ENCODE results near the gene PCCB.
"Not testable (repeated sequence)": the region's sequence is repeated elsewhere in the genome, so short reads cannot be mapped to it uniquely, and the experiment has no call there.

PCCB gene

GRCh38 chr3:136250059-136250902 lies at the start of gene PCCB:
Gene PCCB, plus strand, starts transcription at chr3:136250340. Its CDS starts 36 bp downstream, at chr3:136250376.
- peak; percentile 95 for DNase-seq

- DNase-seq, result no peak
Measured at GRCh38 chr3:136207489-136208115, 42.5 kb upstream of the PCCB start.

DNA sequence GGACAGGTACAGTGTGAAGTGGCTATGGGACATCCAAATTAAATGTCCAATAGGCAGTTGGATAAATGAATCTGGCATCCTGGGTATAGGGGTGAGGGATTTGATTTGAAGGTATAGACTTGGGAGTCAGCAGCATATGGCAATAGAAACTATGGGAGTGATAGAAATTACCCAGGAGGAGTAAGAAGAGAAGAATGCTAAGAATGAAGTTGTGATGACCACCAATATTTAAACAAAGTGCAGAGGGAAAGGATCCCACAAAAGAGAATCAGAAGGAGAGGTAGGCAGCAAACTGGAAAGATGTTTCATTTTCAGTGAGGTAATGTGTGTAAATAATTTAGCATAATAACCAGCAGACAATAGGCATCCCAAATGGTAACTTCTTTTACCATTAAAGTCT lies 40.2 kb upstream of the PCCB start:
- DNase-seq, result no peak

DNA sequence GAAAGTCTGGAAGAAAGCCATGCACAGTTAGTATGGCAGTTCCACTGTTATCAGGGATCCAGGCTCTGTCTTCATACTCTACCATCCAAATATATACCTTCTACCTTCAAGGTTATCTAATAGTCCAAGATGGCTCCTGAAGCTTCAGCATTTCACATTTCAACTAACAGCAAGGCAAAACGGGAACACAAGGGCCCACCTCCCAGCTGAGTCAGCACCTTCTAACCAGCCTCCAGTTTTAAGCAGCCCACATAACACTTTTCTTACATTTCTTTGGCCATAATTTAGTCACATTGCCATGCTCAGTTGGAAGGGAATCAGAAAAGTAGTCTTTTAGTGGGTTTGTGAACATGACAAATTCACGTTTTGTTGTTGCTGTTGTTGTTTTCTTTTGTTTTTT lies 38.6 kb upstream of the PCCB start:
- no peak for DNase-seq

- DNase-seq, result not testable (repeated sequence)
Measured at GRCh38 chr3:136222746-136223145, 27.4 kb upstream of the PCCB start.

DNA sequence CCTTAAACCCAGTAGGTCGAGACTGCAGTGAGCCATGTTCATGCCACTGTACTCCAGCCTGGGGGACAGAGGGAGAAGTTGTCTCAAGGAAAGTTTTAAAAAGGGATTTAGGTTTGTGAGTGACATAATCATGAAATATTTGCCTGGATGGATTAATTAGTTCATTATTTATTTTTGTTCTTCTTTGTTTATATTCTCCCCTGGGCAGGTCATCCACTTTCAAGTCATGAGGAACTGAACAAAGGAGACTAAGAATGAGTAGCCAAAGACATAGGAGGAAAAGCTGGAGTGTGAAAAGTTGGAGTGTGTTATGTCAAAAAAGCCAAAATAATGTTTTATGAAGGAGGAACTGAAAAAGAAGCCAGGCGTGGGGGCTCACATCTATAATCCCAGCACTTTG lies 17.7 kb upstream of the PCCB start:
- no peak for DNase-seq

- DNase-seq, result no peak
Measured at GRCh38 chr3:136235545-136235944, 14.6 kb upstream of the PCCB start.

GRCh38 chr3:136236109-136236508 lies 14.0 kb upstream of the PCCB start:
- DNase-seq, result no peak

DNA sequence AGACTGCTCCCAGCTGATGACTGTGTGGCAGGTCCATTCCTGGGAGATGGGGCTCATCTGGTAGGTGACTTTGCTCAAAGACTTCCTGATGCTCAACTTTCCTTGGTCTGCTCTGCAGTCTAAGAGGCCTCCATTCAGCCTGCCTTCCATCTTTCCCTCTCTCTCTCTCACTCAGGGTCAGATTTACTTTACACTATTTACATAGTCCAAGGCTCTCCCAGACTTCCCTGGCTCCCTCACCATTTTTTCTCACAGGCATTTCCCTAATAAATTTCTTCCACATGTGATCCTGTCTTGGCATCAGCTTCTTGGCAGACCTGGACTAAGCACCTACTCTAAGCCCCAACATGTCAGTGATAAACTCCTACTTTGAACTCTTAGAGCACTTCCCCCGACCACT lies 13.0 kb upstream of the PCCB start:
- no peak for DNase-seq

GRCh38 chr3:136237961-136238649 lies 12.0 kb upstream of the PCCB start:
- no peak for DNase-seq

DNA sequence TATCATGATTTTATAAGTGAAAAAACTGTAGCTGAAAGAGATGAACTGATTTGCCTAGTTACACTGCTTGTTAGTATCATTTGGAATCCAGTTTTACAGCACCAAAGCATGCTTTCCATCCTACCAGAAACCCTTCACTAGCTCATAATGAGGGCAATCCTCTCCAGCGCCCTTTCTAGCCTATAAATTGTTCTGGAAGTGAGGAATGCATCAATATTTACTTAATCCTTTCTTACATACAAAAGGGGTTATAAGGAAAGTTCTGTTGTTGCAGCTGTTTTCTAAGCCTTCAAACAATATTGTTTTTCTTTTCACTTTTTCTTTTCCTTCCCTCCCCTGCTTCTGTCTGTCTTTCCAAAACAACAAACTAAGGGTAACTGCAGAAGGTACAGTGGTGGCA lies 11.0 kb upstream of the PCCB start:
- DNase-seq, result no peak

- DNase-seq, result no peak
Measured at GRCh38 chr3:136245691-136246090, 4.4 kb upstream of the PCCB start.

DNA sequence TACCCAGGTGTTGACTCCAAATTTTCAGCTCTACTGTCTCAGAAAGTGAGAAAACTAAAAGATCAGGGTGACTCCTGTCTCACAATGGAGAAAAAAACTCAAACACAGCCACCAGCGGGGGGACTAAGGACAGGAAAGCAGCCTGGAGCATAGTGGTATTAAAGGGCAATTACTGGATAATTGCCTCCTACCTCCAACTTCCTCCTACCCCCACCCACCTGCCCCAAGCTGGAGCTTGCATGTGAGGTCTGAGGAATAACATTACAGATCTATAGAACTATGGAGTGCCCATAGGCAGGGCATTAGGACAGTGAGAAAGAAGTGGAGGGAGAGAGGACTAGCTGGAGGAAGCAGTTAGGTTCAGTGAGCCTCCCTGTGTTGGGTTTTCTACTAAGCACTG lies 2.7 kb upstream of the PCCB start:
- DNase-seq, result no peak

DNA sequence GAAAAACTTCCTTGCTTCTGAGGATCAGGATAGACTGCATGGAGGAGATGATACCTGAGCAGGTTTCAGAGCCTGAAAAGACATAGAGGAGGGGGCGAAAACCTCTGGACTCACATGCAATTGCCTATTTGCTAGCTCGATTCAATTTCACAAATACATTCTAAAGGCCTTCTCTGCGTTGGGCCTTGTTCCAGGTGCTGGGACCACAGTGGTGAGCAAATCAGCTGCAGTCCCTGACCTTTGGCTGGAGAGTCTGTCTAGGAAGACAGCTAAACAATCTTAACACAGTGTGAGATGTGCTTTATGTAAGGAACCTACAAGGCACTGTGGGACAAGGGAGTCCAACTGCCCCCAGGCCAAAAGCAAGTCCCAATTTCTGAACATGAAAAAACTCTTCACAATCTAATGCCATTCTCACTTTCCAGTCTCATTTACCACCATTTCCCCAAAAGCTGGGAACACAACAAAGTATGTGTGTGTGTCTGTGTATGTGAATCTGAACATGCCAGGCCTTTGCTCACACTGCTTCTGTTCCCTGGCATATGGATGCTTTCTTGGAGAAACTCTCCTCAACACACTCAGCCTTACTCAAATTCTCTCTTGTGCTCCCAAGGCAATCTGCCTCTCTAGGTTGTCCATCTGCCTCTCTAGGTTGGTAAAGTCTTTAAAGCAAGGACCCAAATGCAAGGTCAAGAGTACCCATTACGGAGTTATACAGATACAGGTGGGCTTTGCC lies 2.1 kb upstream of the PCCB start:
- no peak for DNase-seq

- DNase-seq, result no peak
Measured at GRCh38 chr3:136249091-136249490, 1.0 kb upstream of the PCCB start.

DNA sequence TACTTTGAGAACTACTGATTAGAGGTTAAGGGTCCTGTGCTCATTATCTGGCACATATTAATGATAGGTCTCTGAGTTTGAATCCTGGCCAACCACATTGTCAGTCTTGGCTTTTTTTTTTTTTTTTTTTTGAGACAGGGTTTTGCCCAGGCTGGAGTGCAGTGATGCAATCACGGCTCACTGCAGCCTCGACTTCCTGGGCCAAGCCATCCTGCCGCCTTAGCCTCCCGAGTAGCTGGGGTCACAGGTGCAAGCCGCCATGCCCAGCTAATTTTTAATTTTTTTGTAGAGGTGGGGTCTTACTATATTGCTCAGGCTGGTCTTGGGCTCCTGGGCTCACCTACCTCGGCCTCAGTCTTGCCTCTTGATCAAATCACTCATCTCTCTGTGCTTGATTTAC lies 547 bp upstream of the PCCB start:
- no peak for DNase-seq

GRCh38 chr3:136250903-136251460 lies 842 bp downstream of the PCCB start:
- DNase-seq, result peak; percentile 25

GRCh38 chr3:136251511-136251910 lies 1.4 kb downstream of the PCCB start:
- DNase-seq, result no peak

- no peak for DNase-seq
Measured at GRCh38 chr3:136255672-136256406, 5.7 kb downstream of the PCCB start.

DNA sequence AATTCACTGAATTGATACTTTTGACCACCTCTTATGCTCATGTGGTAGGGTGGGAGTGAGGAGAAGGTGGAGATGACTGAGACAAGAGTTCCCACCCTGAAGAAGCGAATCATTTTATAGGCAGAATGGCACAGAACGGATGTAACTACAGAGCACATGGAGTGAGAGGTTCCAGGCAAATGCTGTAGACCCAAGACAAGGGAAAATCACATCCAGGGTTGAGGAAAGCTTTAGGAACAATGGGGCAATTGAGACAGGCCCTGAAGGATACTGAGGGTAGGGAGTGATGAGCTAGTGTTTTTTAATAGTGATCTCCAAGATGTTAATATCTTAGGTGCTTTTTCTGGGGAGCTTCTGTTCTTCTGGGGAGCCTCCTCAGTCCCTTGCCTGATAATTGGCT lies 8.1 kb downstream of the PCCB start:
- DNase-seq, result no peak

DNA sequence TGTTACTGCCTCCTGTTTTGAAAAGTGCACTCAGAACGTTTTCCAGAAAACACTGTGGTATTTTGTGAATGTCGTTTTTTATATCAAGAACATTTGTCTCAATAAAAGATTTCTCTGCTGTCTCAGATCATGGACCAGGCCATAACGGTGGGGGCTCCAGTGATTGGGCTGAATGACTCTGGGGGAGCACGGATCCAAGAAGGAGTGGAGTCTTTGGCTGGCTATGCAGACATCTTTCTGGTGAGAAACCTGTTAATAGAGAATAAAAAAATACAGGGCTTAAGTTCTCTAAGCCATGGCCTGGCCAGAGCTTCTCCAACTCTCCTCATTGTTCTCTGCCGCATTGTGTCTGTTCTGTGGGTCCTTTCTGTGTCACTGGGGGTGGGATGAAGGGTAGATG lies 11.7 kb downstream of the PCCB start:
- DNase-seq, result no peak

GRCh38 chr3:136262559-136262958 lies 12.4 kb downstream of the PCCB start:
- DNase-seq, result no peak
